Testis (tissue), 2 donors: ENCODE data around the gene BTG2.

ENCODE experiments used
- POLR2A ChIP-seq: fragments of 450-650 bp; IDR thresholded peaks from one replicate; pipeline ENCODE4 v1.6.1; 2017; ENCODE audit warnings: antibody characterized with exemption, mild to moderate bottlenecking, moderate library complexity
- TF ChIP-seq, protein P1 (sequence below), 3 experiments: fragments of 450-650 bp in 2 of 3; fragments of 200-600 bp in 1 of 3; sonication (generic) in 1 of 3; IDR thresholded peaks; one replicate each; pipeline ENCODE4 v1.5.1; 2016 to 2019; ENCODE audit warnings: antibody characterized with exemption in 3 of 3, mild to moderate bottlenecking in 2 of 3, moderate library complexity in 1 of 3

DNA sequence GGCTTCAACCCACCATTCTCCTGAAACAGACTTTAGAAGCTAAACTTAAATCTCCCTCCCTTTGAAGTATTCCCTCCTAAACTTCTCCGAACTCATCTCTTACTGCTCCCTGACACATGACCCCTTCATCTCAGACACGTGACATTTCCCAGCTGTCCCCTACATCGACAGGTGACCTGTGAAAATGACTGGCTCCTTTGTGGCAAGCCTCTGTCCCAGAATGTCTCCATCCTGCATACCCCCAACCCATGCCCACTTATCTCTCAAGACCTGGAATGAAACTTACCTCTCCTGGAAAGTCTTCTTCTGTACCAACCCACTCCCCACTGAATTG is 41.4 kb downstream of the BTG2 start:
- TF ChIP-seq, protein P1, sequence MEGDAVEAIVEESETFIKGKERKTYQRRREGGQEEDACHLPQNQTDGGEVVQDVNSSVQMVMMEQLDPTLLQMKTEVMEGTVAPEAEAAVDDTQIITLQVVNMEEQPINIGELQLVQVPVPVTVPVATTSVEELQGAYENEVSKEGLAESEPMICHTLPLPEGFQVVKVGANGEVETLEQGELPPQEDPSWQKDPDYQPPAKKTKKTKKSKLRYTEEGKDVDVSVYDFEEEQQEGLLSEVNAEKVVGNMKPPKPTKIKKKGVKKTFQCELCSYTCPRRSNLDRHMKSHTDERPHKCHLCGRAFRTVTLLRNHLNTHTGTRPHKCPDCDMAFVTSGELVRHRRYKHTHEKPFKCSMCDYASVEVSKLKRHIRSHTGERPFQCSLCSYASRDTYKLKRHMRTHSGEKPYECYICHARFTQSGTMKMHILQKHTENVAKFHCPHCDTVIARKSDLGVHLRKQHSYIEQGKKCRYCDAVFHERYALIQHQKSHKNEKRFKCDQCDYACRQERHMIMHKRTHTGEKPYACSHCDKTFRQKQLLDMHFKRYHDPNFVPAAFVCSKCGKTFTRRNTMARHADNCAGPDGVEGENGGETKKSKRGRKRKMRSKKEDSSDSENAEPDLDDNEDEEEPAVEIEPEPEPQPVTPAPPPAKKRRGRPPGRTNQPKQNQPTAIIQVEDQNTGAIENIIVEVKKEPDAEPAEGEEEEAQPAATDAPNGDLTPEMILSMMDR (IDR thresholded peaks at IDR 0.05): no peak
- TF ChIP-seq POLR2A: no peak
